ENCODE results near the gene PRH1. TPM values are rescaled to one million over a fixed set of nuclear protein-coding genes. Genes with fewer than 3 reads are reported as not detected.

Gene PRH1
- total and polyA plus RNA-seq, 4 donors, result 1.3 to 29.6 (median 16.1) TPM

Small RNA genes lying within 50 kb of the gene (small RNA-seq; reads per million reads assigned to genes)
- not detected for gene PRR4

Other genes starting within 250 kb of the PRH1 start
- gene STYK1, start 210.2 kb downstream of the PRH1 start, total RNA-seq, result 1 to 10 TPM in 1 of 2 donors, under 1 TPM in 1; 0.08 to 1.3 TPM
- gene STYK1, start 210.2 kb downstream of the PRH1 start, polyA plus RNA-seq, result under 1 TPM in 1 of 2 donors, not detected in 1; 0.03 TPM
- gene YBX3, start 160.9 kb downstream of the PRH1 start, total RNA-seq, result 100 to 1,000 TPM in 1 of 2 donors, 1 to 10 TPM in 1; 9.2 to 116 TPM
- gene YBX3, start 160.9 kb downstream of the PRH1 start, polyA plus RNA-seq, result 10 to 100 TPM in 1 of 2 donors, 1 to 10 TPM in 1; 6.8 to 22.3 TPM
- under 1 TPM in 1 of 2 donors, not detected in 1; 0.42 TPM for gene TAS2R7, start 81.6 kb downstream of the PRH1 start, total RNA-seq
- gene TAS2R7, start 81.6 kb downstream of the PRH1 start, polyA plus RNA-seq, result not detected
- under 1 TPM in 1 of 2 donors, not detected in 1; 0.25 TPM for gene TAS2R8, start 77.0 kb downstream of the PRH1 start, total RNA-seq
- gene TAS2R8, start 77.0 kb downstream of the PRH1 start, polyA plus RNA-seq, result not detected
- gene TAS2R9, start 74.1 kb downstream of the PRH1 start, total RNA-seq, result under 1 TPM in 1 of 2 donors, not detected in 1; 0.33 TPM
- not detected for gene TAS2R9, start 74.1 kb downstream of the PRH1 start, polyA plus RNA-seq
- gene TAS2R10, start 57.9 kb downstream of the PRH1 start, total RNA-seq, result 1 to 10 TPM in 1 of 2 donors, under 1 TPM in 1; 0.14 to 3.0 TPM
- under 1 TPM in 1 of 2 donors, not detected in 1; 0.40 TPM for gene TAS2R10, start 57.9 kb downstream of the PRH1 start, polyA plus RNA-seq
- gene PRR4, start 34.8 kb downstream of the PRH1 start, total RNA-seq, result 1 to 10 TPM in 1 of 2 donors, under 1 TPM in 1; 0.56 to 3.5 TPM
- gene PRR4, start 34.8 kb downstream of the PRH1 start, polyA plus RNA-seq, result 1 to 10 TPM in 1 of 2 donors, under 1 TPM in 1; 0.65 to 2.2 TPM
- gene TAS2R13, start 25.3 kb upstream of the PRH1 start, total RNA-seq, result 1 to 10 TPM in 1 of 2 donors, under 1 TPM in 1; 0.51 to 6.2 TPM
- under 1 TPM in 1 of 2 donors, not detected in 1; 0.10 TPM for gene TAS2R13, start 25.3 kb upstream of the PRH1 start, polyA plus RNA-seq
- under 1 TPM; 0.23 to 0.42 TPM for gene PRH2, start 45.0 kb upstream of the PRH1 start, total RNA-seq
- gene PRH2, start 45.0 kb upstream of the PRH1 start, polyA plus RNA-seq, result under 1 TPM in 1 of 2 donors, not detected in 1; 0.40 TPM
- 1 to 10 TPM; 1.5 to 6.9 TPM for gene TAS2R14, start 55.0 kb upstream of the PRH1 start, total RNA-seq
- gene TAS2R14, start 55.0 kb upstream of the PRH1 start, polyA plus RNA-seq, result 1 to 10 TPM in 1 of 2 donors, under 1 TPM in 1; 0.16 to 1.4 TPM
- gene TAS2R50, start 102.7 kb upstream of the PRH1 start, total RNA-seq, result 1 to 10 TPM in 1 of 2 donors, under 1 TPM in 1; 0.89 to 7.8 TPM
- not detected for gene TAS2R50, start 102.7 kb upstream of the PRH1 start, polyA plus RNA-seq
- 1 to 10 TPM; 1.4 to 5.9 TPM for gene TAS2R20, start 114.0 kb upstream of the PRH1 start, total RNA-seq
- gene TAS2R20, start 114.0 kb upstream of the PRH1 start, polyA plus RNA-seq, result under 1 TPM; 0.03 to 0.49 TPM
- gene TAS2R19, start 138.4 kb upstream of the PRH1 start, total RNA-seq, result 10 to 100 TPM in 1 of 2 donors, 1 to 10 TPM in 1; 2.1 to 11.8 TPM
- gene TAS2R19, start 138.4 kb upstream of the PRH1 start, polyA plus RNA-seq, result not detected
- 1 to 10 TPM; 1.3 to 7.4 TPM for gene TAS2R31, start 147.2 kb upstream of the PRH1 start, total RNA-seq
- under 1 TPM in 1 of 2 donors, not detected in 1; 0.99 TPM for gene TAS2R31, start 147.2 kb upstream of the PRH1 start, polyA plus RNA-seq
- gene TAS2R46, start 178.0 kb upstream of the PRH1 start, total RNA-seq, result 1 to 10 TPM; 1.1 to 6.7 TPM
- gene TAS2R46, start 178.0 kb upstream of the PRH1 start, polyA plus RNA-seq, result under 1 TPM in 1 of 2 donors, not detected in 1; 0.35 TPM
- gene TAS2R43, start 208.1 kb upstream of the PRH1 start, total RNA-seq, result 1 to 10 TPM in 1 of 2 donors, under 1 TPM in 1; 0.84 to 3.8 TPM
- gene TAS2R43, start 208.1 kb upstream of the PRH1 start, polyA plus RNA-seq, result under 1 TPM in 1 of 2 donors, not detected in 1; 0.57 TPM

Measured in liver (tissue), 5 donors.